Measurements from ENCODE around the gene GNE.

Gene GNE

DNA sequence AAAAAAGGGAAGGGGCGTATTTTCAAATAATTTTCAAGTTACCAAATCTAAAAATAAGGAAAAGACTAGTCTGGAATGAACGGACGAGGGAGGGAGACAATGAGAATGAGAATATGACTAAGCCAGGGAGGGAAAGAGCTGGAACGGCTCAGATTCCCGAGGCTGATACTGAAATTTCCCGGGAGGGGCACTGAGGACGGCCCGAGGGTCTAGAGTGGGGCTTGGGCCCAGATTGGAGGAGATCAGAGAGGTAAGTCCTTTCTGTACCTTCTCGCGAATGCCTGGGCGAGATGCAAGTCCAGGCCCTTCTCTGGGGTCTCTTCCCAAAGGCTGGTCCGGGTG is 92.5 kb downstream of the GNE start:
- DNase-seq = no peak

DNA sequence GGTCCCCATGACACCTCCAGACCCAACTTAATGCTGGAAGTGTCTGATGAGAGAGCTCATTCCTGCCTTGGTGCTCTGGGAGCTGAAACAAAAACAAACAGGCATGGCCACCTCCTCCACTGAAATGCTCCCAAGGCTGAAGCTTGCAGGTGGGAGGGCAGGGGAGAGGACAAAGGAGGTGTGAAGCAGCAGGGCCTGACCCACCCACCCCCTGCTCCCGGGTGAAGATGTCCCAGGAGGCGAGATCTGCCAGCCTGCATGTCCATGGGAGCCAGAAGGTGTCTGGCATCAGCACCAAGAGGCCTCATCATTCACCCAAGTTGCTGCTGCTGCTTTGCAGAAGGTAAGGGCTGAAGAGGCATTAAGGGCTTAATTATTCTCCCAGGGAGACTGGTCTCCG is 93.3 kb downstream of the GNE start:
- DNase-seq = no peak

All from activated CD4-positive, alpha-beta T cell treated with anti-CD3 and anti-CD28 coated beads, Interleukin-2, Interleukin-6, amounts not matched to agents 100 ng/mL and 50 ng/mL, durations not matched to agents 16 hours and 8 hours (primary cell).